ENCODE measurements around the gene SMIM14.
"Not testable (repeated sequence)": the region's sequence is repeated elsewhere in the genome, so short reads cannot be mapped to it uniquely, and the experiment has no call there.

- TF ChIP-seq CTCF (IDR thresholded peaks at IDR 0.05; ENCODE audit: insufficient read depth, low read length, poor library complexity, severe bottlenecking); EZH2phosphoT487 (conservative IDR thresholded peaks at IDR 0.05; ENCODE audit: low read length): not testable (repeated sequence)
Observed at GRCh38 chr4:39532237-39532636, 106.4 kb downstream of the SMIM14 start.
